Loucy (cell line): ENCODE data around the gene METTL21A.

Experiments used
- CTCF ChIP-seq: fragments of 200-600 bp; sonication (generic); conservative IDR thresholded peaks from 2 replicates; pipeline ENCODE4 v1.5.1; 2014; ENCODE audit warnings: mild to moderate bottlenecking, antibody characterized with exemption, low read length
- EZH2phosphoT487 ChIP-seq: fragments of 200-600 bp; IDR thresholded peaks from 2 replicates; pipeline ENCODE4 v1.6.1; 2018; ENCODE audit warnings: antibody characterized with exemption, mild to moderate bottlenecking, moderate library complexity, borderline replicate concordance

DNA sequence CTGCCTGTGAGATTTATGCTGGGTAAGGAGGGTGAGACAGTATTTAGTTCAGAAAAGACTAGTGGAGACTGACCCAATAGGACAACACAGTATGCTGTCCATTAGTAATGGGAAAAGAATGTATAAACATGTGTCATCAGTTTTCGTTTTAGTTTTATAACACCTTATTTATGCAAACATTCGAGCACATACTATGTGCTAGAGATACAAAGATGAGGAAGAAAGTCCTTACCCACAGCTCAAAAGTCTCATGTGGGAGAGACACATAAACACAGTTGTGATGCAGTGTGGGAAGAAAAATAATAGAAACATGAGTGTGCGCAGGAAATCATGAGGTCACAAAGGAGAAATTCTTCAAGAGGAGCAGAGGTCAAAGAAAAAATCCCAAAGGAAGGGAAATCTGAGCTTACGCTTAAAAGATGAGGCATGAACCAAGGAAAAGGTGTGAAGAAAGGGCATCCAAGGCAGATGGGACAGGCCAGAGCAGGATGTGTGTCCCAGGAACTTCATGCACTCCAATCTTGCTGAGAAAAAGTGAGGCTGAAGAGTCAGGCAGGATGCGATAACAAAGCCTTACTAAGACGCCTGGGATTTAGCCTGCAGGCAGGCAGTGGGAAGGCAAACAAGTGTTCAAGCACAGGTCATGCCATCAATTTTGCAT, 8.1 kb downstream of the METTL21A start:
- TF ChIP-seq CTCF, result no peak
- no peak for TF ChIP-seq EZH2phosphoT487
